ENCODE data around the gene B4GALNT3.

B4GALNT3 gene

DNA sequence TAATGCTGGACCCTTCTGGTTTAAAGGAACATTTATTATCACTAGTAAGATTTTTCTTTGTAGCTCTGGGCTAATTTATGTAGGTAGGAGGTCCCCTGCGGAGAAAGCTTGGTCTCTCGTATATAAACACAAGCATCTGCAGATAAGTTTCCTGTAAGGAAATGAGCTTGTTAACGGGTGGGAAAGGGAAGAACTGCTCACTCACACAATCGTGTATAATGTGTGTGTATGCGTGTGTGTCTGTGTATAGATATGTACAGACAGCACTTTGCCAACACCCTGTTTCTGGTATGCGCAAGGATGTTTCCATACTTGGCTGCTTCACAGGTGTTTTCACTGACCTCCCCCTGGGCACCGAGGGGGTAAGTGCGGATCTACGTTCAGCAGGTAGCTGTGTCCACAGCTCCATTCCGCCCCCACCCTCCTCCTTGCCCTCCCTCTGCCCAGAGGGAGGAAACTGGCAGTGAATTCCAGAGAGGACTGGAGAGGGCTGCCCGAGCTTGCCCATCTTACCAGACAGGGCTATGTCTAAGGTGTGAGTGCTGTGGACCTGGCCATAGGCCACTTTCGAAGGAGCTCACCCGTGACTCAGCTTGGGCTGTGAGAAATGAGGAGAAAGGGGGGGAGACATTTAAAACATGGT, 138.3 kb downstream of the B4GALNT3 start:
- DNase-seq (ENCODE audit: low read depth in 2 of 2): no peak
- H3K4me3 ChIP-seq (replicated peaks in 1 of 2; ENCODE audit: low read depth in 2 of 2, low read length in 2 of 2): no peak overlapping the region
- TF ChIP-seq, protein P1, sequence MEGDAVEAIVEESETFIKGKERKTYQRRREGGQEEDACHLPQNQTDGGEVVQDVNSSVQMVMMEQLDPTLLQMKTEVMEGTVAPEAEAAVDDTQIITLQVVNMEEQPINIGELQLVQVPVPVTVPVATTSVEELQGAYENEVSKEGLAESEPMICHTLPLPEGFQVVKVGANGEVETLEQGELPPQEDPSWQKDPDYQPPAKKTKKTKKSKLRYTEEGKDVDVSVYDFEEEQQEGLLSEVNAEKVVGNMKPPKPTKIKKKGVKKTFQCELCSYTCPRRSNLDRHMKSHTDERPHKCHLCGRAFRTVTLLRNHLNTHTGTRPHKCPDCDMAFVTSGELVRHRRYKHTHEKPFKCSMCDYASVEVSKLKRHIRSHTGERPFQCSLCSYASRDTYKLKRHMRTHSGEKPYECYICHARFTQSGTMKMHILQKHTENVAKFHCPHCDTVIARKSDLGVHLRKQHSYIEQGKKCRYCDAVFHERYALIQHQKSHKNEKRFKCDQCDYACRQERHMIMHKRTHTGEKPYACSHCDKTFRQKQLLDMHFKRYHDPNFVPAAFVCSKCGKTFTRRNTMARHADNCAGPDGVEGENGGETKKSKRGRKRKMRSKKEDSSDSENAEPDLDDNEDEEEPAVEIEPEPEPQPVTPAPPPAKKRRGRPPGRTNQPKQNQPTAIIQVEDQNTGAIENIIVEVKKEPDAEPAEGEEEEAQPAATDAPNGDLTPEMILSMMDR (IDR thresholded peaks at IDR 0.05; ENCODE audit: low read depth, low read length): no peak

DNA sequence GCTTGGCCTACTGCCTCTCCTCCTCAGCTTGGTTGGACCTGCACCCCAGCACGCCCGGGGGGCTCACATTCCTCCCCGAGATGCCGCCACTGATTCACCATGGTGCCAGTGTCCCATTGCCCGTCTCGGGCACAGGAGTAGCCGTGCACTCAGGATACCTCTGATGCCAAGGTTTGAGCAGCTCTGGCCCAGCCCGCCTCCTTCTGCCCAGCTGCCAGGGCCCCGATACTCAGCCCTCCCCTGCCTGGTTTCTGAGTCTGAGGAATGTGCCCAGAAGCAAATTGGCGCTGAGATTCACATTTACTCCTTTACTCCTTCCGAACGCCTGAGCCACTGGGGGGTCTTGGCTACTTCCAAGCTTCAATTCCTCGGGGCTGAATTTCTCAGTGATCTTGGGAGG, 140.0 kb downstream of the B4GALNT3 start:
- no peak overlapping the region for H3K4me3 ChIP-seq (replicated peaks in 1 of 2; ENCODE audit: low read depth in 2 of 2, low read length in 2 of 2)
- TF ChIP-seq, protein P1 (IDR thresholded peaks at IDR 0.05; ENCODE audit: low read depth, low read length): no peak
- DNase-seq (ENCODE audit: low read depth in 2 of 2): no peak

DNA sequence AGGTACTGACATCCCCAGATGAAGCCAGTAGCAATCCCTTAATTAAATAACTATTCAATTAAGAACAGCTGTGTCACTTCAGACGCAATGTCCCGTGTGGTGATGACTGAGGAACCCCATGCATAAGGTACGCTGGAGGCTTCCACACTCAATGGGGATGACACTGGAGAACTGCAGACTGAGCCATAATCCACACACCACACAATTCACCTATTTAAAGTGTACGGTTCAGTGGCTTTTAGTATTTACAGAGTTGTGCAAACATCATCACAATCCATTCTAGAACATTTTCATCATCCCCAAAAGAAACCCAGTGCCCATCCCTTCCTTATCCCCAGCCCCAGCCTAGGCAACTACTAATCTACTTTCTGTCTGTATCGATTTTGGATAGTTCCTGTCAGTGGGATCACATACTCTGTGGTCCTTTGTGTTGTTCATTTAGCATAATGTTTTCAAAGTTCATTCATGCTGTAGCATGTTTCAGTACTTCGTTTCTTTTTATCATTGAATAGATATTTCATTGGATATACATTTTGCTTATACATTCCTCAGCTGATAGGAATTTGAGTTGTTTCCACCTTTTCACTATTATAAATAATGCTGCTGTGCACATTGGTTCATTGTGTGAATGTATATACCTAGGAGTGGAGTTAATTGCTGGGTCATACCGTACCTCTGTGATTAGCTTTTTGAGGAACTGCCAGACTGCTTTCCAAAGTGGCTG, 142.4 kb downstream of the B4GALNT3 start:
- TF ChIP-seq, protein P1 (IDR thresholded peaks at IDR 0.05; ENCODE audit: low read depth, low read length): no peak
- no peak overlapping the region for H3K4me3 ChIP-seq (replicated peaks in 1 of 2; ENCODE audit: low read depth in 2 of 2, low read length in 2 of 2)
- DNase-seq (ENCODE audit: low read depth in 2 of 2): no peak

DNA sequence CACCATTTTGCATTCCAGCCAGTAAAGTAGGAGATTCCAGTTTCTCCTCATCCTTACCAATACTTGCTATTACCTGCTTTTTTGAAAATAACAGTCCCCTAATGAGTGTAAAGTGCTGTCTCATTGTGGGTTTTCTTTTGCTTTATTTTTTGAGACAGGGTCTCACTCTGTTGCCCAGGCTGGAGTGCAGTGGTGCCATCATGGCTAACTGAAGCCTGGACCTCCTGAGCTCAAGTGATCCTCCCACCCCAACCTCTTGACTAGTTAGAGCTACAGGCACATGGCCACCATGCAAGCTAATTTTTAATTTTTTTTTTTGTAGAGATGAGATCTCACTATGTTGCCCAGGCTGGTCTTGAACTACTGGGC, 142.9 kb downstream of the B4GALNT3 start:
- H3K4me3 ChIP-seq (replicated peaks in 1 of 2; ENCODE audit: low read depth in 2 of 2, low read length in 2 of 2): no peak overlapping the region
- TF ChIP-seq, protein P1 (IDR thresholded peaks at IDR 0.05; ENCODE audit: low read depth, low read length): no peak

DNA sequence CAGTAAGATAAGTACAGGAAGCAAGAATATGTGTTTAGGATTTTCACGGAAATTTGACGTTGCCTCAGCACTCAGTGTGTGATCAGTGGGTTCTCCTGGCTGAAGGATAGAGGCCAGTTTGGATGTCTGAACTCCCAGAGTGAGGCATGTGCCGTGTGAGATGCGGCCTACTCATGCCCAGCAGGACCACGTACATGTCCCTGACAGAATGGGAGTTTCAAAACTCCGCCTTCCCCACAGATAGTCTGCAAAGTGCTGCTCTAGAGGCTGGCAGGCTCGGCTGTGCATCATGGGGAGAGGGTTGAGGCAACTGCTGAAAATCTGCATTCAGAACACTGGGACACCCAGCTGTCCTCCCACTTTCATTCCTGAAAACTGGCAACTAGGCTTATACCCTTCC, 145.2 kb downstream of the B4GALNT3 start:
- no peak overlapping the region for H3K4me3 ChIP-seq (replicated peaks in 1 of 2; ENCODE audit: low read depth in 2 of 2, low read length in 2 of 2)
- TF ChIP-seq, protein P1 (IDR thresholded peaks at IDR 0.05; ENCODE audit: low read depth, low read length): no peak
- no peak for DNase-seq (ENCODE audit: low read depth in 2 of 2)

More for the DNA sequence above, 142.9 kb downstream of the B4GALNT3 start:
- DNase-seq (ENCODE audit: low read depth in 2 of 2): no peak

DNA sequence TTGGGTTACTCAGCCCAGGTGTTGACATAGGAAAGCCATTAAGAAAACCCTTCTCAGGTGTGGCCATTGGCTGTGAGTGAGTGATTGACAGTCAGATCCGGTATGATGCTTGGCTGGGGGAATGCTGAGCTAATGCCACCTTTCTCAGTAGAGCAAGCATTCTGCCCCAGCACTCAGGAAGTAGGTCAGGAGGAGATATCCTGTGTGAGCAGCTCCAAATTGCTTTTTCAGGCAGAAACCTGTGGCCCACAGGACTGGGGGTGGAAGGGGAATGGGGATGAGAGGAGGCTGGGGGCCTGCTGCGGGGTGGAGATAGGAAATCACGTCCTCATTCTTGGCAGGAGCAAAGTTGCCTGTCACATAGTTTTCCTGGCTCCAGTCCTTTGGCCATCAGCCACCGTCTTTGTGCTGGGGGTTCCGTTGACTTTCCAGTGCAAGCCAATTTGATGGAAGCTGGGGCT, 147.8 kb downstream of the B4GALNT3 start:
- TF ChIP-seq, protein P1 (IDR thresholded peaks at IDR 0.05; ENCODE audit: low read depth, low read length): no peak
- DNase-seq (ENCODE audit: low read depth in 2 of 2): peak in 1 of 2 donors; percentile 68
- H3K4me3 ChIP-seq (replicated peaks in 1 of 2; ENCODE audit: low read depth in 2 of 2, low read length in 2 of 2): no peak overlapping the region
